ENCODE data around the gene ZDHHC18.

ZDHHC18 gene, protein sequence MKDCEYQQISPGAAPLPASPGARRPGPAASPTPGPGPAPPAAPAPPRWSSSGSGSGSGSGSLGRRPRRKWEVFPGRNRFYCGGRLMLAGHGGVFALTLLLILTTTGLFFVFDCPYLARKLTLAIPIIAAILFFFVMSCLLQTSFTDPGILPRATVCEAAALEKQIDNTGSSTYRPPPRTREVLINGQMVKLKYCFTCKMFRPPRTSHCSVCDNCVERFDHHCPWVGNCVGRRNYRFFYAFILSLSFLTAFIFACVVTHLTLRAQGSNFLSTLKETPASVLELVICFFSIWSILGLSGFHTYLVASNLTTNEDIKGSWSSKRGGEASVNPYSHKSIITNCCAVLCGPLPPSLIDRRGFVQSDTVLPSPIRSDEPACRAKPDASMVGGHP

DNA sequence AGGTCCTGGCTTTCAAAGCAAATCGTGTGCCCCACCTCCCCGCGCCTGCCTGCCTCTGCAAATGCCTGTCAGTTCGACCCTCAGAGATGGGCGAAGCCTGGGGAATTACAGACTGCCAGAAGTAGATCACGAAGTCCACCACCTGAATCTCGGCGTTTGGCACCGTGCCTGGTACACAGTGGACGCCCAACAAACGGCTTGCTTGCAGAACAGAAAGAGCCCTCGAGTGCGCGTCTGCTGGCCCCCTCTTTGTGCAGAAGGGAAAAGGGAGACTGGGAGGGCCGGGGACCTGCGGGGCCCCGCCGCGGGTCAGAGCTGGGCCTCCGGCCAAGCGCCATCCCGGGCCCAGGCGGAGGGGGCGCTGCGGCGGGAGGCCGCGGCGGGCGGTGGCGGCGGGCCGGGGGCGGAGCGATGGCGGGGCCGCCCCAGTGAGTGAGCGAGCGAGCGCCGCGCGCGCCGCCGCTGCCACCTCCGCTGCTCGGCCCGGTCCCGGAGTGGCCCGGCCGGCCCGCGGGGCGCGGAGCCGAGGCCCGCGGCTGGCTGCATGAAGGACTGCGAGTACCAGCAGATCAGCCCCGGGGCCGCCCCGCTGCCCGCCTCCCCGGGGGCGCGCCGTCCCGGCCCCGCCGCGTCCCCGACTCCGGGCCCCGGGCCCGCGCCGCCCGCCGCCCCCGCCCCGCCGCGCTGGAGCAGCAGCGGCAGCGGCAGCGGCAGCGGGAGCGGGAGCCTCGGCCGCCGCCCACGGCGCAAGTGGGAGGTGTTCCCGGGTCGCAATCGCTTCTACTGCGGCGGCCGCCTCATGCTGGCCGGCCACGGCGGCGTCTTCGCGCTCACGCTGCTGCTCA is at the start of gene ZDHHC18:
Gene ZDHHC18, plus strand, starts transcription at position 428 of the 845 bp plus-strand sequence. Its CDS starts 117 bp downstream, at position 545.
- peak; percentile 45 for DNase-seq (ENCODE audit: low read depth)
- TF ChIP-seq, protein P1, sequence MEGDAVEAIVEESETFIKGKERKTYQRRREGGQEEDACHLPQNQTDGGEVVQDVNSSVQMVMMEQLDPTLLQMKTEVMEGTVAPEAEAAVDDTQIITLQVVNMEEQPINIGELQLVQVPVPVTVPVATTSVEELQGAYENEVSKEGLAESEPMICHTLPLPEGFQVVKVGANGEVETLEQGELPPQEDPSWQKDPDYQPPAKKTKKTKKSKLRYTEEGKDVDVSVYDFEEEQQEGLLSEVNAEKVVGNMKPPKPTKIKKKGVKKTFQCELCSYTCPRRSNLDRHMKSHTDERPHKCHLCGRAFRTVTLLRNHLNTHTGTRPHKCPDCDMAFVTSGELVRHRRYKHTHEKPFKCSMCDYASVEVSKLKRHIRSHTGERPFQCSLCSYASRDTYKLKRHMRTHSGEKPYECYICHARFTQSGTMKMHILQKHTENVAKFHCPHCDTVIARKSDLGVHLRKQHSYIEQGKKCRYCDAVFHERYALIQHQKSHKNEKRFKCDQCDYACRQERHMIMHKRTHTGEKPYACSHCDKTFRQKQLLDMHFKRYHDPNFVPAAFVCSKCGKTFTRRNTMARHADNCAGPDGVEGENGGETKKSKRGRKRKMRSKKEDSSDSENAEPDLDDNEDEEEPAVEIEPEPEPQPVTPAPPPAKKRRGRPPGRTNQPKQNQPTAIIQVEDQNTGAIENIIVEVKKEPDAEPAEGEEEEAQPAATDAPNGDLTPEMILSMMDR (conservative IDR thresholded peaks at IDR 0.05; ENCODE audit: low read depth, low read length): no peak

DNA sequence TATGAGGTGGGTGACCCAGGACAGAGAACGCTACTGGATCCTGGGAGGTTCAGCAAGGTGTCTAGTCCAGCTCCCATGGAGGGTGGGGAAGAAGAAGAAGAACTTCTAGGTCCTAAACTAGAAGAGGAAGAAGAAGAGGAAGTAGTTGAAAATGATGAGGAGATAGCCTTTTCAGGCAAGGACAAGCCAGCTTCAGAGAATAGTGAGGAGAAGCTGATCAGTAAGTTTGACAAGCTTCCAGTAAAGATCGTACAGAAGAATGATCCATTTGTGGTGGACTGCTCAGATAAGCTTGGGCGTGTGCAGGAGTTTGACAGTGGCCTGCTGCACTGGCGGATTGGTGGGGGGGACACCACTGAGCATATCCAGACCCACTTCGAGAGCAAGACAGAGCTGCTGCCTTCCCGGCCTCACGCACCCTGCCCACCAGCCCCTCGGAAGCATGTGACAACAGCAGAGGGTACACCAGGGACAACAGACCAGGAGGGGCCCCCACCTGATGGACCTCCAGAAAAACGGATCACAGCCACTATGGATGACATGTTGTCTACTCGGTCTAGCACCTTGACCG is 47.3 kb upstream of the ZDHHC18 start:
- DNase-seq (ENCODE audit: low read depth): no peak
- TF ChIP-seq, protein P1 (conservative IDR thresholded peaks at IDR 0.05; ENCODE audit: low read depth, low read length): no peak
- no peak overlapping the region for H3K4me3 ChIP-seq (ENCODE audit: low read depth, low read length)

More for the DNA sequence above, at the start of gene ZDHHC18:
- peak within 1 kb of the TSS; percentile 69 for H3K4me3 ChIP-seq (ENCODE audit: low read depth, low read length)

DNA sequence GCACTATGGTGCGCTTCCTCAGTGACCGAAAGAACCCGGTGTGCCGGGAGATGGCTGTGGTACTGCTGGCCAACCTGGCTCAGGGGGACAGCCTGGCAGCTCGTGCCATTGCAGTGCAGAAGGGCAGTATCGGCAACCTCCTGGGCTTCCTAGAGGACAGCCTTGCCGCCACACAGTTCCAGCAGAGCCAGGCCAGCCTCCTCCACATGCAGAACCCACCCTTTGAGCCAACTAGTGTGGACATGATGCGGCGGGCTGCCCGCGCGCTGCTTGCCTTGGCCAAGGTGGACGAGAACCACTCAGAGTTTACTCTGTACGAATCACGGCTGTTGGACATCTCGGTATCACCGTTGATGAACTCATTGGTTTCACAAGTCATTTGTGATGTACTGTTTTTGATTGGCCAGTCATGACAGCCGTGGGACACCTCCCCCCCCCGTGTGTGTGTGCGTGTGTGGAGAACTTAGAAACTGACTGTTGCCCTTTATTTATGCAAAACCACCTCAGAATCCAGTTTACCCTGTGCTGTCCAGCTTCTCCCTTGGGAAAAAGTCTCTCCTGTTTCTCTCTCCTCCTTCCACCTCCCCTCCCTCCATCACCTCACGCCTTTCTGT is 46.0 kb upstream of the ZDHHC18 start:
- DNase-seq (ENCODE audit: low read depth): no peak
- TF ChIP-seq, protein P1 (conservative IDR thresholded peaks at IDR 0.05; ENCODE audit: low read depth, low read length): no peak
- no peak overlapping the region for H3K4me3 ChIP-seq (ENCODE audit: low read depth, low read length)

DNA sequence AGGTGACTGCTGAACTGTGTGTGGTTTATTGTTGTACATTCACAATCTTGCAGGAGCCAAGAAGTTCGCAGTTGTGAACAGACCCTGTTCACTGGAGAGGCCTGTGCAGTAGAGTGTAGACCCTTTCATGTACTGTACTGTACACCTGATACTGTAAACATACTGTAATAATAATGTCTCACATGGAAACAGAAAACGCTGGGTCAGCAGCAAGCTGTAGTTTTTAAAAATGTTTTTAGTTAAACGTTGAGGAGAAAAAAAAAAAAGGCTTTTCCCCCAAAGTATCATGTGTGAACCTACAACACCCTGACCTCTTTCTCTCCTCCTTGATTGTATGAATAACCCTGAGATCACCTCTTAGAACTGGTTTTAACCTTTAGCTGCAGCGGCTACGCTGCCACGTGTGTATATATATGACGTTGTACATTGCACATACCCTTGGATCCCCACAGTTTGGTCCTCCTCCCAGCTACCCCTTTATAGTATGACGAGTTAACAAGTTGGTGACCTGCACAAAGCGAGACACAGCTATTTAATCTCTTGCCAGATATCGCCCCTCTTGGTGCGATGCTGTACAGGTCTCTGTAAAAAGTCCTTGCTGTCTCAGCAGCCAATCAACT is 45.2 kb upstream of the ZDHHC18 start:
- no peak for DNase-seq (ENCODE audit: low read depth)
- TF ChIP-seq, protein P1 (conservative IDR thresholded peaks at IDR 0.05; ENCODE audit: low read depth, low read length): no peak
- H3K4me3 ChIP-seq (ENCODE audit: low read depth, low read length): no peak overlapping the region

DNA sequence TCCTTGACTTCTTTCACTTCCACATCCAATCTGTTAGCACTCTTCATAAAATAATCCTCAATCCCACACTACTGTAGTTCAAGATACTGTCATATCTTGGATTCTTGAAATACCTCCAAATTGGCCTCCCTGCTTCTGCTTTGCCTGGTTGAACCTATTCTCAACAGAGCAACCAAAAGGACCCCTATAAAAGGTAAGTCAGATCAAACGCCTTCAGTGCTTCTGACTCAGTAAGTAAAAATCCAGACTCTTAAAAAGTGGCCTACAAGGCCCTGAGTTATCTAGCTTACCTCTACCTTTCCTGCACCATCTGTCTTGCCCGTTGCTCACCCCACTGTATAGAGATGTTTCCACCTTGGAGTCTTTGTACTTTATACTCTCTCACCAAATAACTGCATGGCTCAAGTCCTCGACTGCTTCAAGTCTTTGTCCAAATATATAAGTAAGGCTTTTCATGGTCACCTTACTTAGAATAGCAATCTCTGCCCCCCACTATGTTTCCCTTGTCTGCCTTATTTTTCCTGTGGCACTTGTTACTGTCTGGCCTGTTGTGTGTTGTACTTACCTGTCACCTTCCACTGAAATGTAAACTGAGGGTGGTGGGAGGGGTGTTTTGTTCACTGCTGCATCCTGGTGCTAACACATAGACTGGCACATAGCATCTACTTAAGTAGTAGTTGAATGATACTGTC is 43.8 kb upstream of the ZDHHC18 start:
- no peak overlapping the region for H3K4me3 ChIP-seq (ENCODE audit: low read depth, low read length)
- DNase-seq (ENCODE audit: low read depth): no peak
- TF ChIP-seq, protein P1 (conservative IDR thresholded peaks at IDR 0.05; ENCODE audit: low read depth, low read length): no peak

DNA sequence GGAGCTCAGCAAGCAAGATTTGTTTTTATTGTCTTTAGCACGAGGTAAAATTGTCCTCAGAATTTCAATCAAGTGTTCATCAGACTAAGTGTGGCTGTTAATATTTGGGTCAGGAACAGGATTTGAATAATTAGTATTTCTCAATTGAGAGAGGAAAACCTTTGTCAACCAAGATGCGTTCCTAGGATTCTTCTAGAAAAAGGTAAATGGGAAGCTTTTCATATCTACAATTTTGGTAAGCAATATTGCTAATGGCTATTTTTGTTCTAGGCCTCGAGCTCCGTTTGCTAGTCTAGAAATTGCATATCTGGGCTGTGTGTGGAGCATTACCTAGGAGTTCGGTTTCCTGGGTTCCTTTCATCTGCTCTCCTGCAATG is 42.9 kb upstream of the ZDHHC18 start:
- DNase-seq (ENCODE audit: low read depth): no peak
- TF ChIP-seq, protein P1 (conservative IDR thresholded peaks at IDR 0.05; ENCODE audit: low read depth, low read length): no peak
- H3K4me3 ChIP-seq (ENCODE audit: low read depth, low read length): no peak overlapping the region
